ENCODE results near the gene CCIN.
"Not testable (repeated sequence)": the region's sequence is repeated elsewhere in the genome, so short reads cannot be mapped to it uniquely, and the experiment has no call there.

- TF ChIP-seq ATF7 (IDR thresholded peaks at IDR 0.05); CEBPB (tag; IDR thresholded peaks at IDR 0.05); TSC22D4 (tag; IDR thresholded peaks at IDR 0.05); PTBP1 (IDR thresholded peaks at IDR 0.05; ENCODE audit: low read depth, low read length); MEF2D (tag; conservative IDR thresholded peaks at IDR 0.05; ENCODE audit: low read depth); TAF9B (IDR thresholded peaks at IDR 0.05; ENCODE audit: partially characterized antibody); ZNF175 (CRISPR knock-in tag; IDR thresholded peaks at IDR 0.05; ENCODE audit: low read depth); CCNT2 (IDR thresholded peaks at IDR 0.05; ENCODE audit: borderline replicate concordance, extremely low read depth, insufficient read length, low read depth, low read length); TAF1 (IDR thresholded peaks at IDR 0.05; ENCODE audit: control insufficient read depth, extremely low read depth, insufficient read depth, low read length, severe bottlenecking); MYC (IDR thresholded peaks at IDR 0.05; ENCODE audit: low read depth, low read length); MYC (CRISPR knock-in tag; IDR thresholded peaks at IDR 0.05; ENCODE audit: borderline replicate concordance, low read depth); NCOA4 (IDR thresholded peaks at IDR 0.05; ENCODE audit: partially characterized antibody); NCOA2 (IDR thresholded peaks at IDR 0.05; ENCODE audit: partially characterized antibody in 2 of 2): not testable (repeated sequence)
These were observed 7.3 kb downstream of the CCIN start for GRCh38 chr9:36176496-36176895.

Measured in K562 (cell line).